GM18499 (cell line): ENCODE measurements around the gene CHDH.

Source experiments
- ATAC-seq: cut with Tn5 transposase; IDR thresholded peaks from one replicate; pipeline ENCODE4 v1.9.1; 2021; ENCODE audit warnings: moderate number of reproducible peaks; ENCODE audit not compliant: insufficient read depth, unreplicated experiment

Gene CHDH

DNA sequence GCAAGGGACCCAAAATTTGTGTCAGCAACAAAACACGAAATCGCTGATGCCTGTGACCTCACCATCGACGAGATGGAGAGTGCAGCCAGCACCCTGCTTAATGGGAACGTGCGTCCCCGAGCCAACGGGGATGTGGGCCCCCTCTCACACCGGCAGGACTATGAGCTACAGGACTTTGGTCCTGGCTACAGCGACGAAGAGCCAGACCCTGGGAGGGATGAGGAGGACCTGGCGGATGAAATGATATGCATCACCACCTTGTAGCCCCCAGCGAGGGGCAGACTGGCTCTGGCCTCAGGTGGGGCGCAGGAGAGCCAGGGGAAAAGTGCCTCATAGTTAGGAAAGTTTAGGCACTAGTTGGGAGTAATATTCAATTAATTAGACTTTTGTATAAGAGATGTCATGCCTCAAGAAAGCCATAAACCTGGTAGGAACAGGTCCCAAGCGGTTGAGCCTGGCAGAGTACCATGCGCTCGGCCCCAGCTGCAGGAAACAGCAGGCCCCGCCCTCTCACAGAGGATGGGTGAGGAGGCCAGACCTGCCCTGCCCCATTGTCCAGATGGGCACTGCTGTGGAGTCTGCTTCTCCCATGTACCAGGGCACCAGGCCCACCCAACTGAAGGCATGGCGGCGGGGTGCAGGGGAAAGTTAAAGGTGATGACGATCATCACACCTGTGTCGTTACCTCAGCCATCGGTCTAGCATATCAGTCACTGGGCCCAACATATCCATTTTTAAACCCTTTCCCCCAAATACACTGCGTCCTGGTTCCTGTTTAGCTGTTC lies 34.9 kb downstream of the CHDH start:
- no peak for ATAC-seq

DNA sequence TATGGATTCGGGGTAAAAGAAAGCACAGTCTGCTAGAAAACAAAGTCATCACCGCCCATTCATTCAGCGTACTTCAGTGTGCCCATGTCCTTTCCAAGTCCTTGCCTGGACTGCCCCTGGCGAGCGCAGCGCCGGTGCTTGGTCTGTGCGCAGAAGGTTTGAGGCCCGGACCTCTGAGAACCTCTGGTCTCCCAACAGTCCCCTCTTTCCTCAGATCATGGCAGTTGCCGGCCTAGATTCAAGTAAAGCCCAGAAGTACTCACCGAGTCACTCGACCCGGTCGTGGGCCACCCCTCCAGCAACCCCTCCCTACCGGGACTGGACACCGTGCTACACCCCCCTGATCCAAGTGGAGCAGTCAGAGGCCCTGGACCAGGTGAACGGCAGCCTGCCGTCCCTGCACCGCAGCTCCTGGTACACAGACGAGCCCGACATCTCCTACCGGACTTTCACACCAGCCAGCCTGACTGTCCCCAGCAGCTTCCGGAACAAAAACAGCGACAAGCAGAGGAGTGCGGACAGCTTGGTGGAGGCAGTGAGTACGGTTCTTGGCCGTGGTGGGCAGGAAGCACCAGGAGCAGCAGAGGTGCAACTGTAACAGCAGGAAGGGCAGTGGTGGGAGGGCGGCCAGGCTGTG lies 36.3 kb downstream of the CHDH start:
- ATAC-seq, result no peak

DNA sequence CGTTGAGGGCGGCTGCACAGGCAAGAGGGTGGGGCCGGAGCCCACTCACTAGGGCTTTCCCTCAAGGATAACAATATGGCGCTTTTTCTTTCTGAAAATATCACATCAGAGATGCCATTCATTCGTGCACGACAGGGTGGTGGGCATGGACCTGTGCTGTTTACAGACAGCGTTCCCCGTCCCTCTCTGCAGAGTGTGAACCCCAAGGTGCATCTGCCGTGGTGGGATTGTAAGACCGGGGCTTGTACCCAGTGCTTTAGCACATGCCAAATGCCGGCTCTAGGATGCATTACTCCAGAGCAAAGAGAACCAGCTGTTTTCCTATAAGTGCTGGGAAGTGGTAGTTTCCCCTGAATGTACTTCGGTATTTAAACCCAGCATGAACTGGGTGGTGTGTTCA lies 37.0 kb downstream of the CHDH start:
- ATAC-seq, result no peak

DNA sequence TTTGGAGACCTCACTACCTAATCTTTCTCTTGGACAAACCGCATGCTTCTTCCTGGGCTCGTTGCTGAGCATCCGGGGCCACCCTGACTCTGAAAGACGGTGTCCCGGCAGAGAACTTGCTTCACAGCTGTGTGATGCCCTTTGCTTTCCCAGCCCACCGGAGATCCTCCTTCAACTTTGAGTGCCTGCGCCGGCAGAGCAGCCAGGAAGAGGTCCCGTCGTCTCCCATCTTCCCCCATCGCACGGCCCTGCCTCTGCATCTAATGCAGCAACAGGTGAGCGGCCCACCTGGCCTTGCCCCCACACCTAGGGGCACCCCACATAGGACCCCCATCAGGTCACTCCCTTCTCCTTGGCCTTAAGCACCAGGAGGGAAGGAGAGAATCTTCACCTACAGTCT lies 37.7 kb downstream of the CHDH start:
- ATAC-seq, result no peak

DNA sequence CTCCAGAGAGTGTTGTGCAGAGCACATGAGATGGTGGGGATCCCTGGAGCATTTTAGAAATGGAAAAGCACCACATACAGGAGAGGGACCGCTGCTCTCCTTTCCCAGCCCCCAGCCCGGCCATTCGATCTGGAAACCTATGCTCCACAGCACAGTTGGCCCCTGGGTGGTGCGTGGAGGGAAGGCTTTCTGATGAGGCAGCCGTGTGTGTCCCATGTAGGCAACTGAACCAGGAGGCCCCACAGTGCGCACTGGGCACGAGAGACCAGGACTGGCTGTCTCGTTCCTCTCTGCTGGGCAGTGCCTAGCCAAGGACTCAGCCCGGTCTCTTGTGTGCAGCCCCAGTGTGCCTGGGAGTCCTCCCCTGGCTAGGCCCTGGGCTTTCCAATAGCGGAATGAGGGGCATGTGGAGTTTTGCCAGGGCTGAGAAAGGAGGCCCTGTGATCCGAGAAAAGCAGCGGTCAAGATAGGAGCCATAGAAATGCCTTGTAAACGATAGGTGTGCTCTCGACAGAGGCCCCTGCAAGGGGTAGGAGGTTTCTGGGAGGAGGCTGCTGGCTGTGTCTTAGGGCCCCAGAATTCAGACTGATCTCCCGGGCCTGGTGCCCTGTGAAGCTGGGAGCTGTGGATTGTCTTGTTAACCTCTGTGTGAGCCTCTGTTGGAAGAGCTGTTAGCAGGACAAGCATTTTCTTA lies 39.0 kb downstream of the CHDH start:
- no peak for ATAC-seq

DNA sequence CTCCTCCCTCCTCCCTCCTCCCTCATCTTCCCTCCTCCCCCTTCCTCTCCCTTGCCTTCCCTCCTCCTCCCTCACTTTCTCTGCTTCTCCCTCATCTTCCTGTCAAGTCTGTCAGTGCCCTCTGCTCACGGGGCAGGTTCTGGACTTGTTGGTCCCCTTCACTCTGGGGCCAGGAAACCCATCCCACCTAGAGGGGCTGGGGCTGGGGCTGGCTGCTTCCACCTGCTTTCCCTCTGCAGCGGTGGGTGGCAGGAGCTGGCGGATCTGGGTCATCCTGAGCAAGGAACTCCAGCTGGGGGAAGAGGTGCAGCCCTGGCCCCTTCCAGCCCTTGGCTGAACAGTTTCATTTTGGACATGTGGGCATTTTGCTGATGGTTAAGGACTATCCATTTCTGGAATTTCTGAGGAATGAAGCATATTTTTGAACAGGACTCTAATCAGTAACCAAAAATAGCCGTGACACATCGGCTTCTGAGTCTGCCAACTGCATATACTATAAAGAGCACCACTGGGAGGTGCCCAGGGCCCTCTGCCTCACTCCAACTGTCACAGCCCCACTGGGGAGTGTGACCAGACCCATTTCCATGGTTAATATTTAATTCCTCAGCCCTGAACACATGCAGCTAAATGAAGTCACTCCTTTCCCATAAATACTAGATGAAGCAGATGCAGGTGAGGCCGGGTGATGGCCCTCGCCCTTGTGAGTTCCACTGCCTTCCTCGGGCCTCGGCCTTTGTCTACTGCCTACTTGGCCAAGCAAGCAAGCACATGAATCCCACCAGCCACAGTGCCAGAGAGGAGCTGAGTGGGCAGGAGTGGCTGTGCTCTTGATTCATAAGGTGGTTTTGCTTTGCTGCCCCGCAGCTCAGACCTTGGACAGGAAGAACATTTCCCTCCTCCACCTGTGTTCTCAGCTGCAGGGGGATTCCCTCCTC lies 39.8 kb downstream of the CHDH start:
- ATAC-seq, result no peak

DNA sequence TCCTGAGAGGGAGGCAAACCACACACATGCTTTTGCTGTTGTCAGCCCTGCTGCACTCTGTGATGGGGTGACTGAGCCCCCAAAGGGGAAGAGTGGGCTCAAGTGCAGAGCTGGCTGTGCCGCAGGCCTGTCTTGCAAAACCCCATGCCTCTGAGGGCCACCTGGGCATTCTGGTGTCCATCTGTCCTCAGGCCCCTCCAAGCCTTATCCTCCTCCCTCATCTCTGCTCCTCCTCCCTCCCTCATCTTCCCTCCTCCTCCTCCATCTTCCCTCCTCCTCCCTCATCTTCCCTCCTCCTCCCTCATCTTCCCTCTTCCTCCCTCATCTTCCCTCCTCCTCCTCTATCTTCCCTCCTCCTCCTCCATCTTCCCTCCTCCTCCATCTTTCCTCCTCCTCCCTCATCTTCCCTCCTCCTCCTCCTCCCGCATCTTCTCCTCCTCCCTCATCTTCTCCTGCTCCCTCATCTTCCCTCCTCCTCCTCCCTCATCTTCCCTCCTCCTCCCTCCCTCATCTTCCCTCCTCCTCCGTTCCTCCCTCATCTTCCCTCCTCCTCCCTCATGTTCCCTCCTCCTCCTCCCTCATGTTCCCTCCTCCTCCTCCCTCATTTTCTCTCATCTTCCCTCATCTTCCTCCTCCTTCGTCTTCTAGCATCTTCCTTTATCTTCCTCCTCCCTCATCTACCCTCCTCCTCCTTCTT lies 40.6 kb downstream of the CHDH start:
- ATAC-seq, result no peak

DNA sequence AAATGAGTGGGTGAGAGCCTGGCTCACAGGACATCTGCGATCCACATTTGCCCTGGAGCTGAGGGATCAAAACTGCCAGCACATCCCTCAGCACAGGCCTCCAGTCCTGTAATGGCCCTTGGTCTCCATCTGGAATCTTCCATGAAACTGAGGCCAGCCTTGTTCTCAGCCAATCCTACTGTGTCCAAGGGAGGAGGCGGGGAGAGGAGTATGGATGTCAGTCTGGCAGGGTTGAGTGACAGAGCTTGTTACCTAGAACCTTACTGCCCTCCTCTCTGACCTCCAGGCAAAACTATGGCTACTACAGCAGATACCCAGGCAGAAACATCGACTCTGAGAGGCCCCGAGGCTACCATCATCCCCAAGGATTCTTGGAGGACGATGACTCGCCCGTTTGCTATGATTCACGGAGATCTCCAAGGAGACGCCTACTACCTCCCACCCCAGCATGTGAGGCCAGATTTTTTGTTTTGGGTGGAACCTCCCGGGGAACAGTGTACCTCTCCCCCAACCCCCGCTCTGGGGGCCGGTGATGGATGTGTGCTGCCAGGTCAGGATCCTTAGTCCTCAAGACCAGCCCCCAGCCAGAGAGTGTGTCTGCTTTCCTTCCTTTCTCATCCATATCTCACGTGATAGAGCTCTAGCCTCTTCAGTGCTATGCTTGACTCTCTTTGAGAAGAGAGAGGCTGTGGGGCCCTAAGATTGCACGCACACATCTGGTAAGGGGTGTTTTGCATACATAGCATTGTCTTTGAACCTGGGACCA lies 41.3 kb downstream of the CHDH start:
- no peak for ATAC-seq

DNA sequence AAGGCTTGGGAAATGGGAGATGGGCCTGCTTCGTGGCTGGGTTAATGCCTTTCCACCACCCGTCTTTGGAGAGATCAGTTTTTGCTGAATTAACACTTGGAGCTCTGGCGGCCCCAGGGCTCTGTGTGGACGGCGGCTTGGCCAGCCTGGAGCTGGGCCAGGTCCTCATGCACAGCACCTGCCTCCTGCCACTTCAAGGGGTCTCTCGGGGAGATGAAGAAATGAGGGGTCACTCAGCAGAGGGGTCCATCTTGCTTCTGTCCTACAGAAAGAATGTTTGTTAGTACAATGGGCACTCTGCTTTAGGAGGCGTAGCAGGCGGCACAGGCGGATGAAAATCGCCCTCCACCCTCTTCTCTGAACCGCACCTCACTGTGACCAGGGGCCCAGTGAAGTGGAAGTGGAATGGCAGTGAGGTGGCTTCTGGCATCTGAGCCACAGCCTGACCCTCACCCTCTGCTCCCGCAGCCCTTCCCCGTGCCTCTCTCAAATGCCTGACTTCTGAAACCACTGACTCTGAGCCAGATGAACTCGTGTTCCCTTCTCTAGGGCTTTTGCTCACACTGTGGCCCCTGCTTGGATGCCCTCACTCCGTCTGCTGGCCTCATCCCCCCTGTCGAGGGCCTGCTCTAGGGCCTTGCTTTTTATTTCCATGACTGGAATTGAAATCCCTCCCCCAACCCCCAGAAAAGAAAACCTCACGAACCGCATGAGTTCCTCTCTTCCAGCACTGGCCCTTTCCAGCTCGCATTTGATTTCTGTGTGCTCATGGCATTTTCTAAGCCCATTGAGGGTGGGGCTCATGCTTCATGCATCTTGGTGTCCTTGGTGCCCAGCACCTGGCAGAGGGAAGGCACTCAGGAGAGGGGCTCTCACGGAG lies 42.2 kb downstream of the CHDH start:
- ATAC-seq, result no peak

DNA sequence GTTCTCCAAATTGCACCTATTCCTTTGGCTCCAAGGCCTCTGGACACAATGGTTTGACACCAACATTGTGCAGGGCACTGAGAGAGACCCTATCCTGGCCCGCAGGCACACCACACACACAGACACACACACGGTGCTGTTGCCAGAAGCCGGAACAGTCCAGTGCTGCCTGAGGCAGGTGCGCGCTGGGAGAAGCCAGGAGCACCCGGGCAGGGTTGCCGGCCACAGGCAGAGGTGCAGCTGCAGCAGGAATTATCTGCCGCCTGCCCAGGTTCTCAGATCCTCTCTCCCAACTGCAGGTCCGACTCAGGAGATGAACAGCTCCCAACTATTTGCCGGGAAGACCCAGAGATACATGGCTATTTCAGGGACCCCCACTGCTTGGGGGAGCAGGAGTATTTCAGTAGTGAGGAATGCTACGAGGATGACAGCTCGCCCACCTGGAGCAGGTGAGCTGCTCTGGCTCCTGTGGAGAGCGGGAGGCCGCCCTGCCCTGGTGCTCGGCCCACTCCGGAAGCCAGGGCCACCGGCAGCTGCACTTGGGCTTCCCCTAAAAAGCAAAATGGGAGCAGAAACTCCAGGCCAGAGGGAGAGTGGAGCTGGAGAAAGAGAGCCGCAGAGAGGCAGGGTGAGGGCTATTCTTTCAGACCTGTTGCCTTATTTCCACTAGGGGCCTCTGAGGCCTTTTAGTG lies 42.9 kb downstream of the CHDH start:
- no peak for ATAC-seq

DNA sequence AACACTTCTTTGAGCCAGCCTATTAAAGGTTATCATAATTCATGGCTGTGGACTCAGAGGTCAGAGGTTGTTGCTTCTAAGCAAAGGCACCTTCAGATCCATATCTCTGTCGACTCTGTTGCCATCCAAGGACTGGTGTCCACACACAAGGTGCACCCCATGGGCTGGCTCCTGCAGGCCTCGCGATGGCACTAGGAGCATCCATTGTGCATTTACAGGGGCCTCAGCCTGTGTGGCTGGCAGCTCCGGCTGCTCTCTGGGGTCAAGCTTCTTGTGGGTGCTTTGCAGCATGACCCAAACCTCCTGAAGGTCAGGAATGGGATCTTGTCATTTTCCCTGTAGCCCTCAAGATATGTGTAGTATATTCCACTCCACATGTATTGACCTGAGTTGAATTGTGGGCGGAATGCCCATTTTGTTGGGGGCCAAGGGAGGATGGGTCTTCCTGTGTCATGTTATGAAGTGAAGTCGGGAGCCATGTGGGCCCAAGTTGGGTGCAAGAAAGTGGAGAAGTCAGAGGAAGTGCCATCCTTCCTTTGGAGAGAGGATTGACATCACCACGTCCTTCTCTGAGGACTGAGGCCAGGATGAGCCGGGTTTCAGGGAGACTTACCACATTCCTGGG lies 43.9 kb downstream of the CHDH start:
- no peak for ATAC-seq

DNA sequence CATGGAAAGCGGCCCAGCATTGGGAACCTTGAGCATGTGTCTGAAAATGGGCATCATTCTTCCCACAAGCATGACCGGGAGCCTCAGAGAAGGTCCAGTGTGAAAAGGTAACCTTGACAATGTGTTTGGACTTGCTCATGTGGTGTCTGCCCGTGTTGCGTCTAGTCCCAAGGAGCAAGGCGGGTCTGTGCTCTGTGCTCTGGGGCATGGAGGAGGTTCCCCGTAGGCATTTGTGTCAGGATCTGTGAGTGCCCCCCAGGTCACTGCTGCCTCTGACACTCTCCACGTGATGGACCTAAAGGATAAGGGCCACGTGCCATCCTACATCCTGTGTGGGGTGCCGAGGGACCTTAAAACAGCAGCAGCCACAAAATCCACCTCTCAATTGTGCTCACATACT lies 44.9 kb downstream of the CHDH start:
- ATAC-seq, result no peak

DNA sequence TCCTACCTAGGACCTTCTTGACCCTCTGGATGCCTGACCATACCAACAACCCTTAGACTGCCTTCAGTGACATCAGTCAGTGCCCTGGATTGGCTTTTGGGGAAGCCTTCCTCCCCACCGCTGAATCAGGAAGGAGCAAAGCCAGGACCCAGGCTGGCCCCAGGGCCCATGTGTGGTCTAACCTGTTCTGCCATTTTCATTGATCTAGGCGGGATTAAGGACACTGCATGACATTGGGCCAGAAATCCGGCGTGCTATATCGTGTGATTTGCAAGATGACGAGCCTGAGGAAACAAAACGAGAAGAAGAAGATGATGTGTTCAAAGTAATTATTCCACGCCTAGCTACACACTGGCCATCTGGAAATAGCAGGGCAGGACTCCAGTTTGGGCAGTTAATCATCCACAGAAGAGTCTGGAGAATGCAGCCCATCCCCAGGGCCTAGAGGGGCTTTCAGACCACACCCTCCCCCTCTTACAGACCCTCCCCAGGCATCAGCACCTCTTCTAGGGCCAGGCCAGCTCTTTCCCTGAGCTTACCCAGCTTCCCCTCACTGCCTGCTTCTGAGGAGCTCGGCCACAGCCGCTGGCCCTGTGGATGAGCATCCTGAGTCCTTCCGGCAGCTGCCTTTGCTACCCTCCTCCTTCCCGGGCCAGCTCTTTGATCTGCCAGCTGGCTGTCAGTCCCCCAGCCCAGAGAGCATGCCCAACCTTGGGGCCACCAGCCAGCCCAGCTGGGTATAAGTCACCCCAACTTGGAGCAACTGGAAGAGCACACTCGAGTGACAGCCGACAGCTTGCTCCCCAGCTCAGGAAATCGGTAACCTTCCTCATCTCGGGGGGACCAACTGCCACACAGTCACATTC lies 45.9 kb downstream of the CHDH start:
- ATAC-seq, result no peak

DNA sequence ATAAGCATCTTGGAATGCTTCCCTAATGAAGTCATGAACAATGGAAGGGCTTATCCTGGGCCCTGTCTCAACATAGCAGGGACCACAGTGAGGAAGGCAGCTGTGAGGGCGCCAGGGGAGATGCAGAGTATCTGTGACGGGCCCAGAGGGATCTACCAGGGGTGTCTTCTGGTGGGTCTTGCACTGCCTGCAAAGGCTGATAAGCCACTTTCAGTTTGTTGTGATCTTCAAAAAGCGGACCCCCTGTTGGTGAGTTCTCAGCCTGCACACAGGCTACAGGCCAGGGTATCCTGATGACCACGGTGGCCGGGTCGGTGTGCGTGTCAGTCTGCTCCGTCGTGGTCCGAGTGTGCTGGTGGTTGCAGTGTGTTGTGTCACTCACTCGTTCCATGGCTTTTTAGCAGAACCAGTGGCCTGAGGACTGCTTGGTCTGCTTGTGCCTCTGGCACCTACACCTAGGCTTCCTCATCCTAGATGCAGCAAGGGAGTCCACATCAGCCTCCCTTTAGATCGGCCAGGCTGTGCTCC lies 46.8 kb downstream of the CHDH start:
- no peak for ATAC-seq

DNA sequence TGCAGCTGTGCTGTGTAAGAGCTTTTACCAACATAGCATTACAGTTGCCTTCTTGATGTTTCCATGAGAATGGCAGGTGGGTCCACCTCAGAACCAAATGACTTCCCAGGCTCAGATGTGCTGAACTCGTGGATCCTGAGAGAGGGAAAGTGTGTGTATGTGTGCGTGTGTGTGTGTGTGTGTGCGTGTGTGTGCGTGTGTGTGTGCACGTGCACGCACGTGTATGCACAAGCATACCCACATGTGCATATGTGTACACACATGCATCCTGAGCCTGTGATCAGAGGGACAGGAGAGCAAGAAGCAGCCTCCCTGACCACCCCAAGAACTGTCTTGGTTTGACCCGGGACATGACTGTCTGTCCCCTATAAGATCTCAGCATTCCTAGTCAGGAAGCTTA lies 48.1 kb downstream of the CHDH start:
- no peak for ATAC-seq
